DMS114 treated with DMSO at 0.1 percent for 48 hours (cell line): Measurements from ENCODE around the gene SHE.
"Not testable (repeated sequence)": the region's sequence is repeated elsewhere in the genome, so short reads cannot be mapped to it uniquely, and the experiment has no call there.

Experiments
- DNase-seq: peaks from one replicate; lab custom pipeline; 2025; ENCODE audit not compliant: unreplicated experiment; lab: John Stamatoyannopoulos, UW

SHE gene

GRCh38 chr1:154517661-154518060 lies 15.4 kb upstream of the SHE start:
- no peak for DNase-seq

- no peak for DNase-seq
These were observed 11.9 kb upstream of the SHE start for GRCh38 chr1:154514066-154514553.

- no peak for DNase-seq
These were observed 10.5 kb upstream of the SHE start for GRCh38 chr1:154512760-154513159.

GRCh38 chr1:154503898-154504297 lies 1.7 kb upstream of the SHE start:
- DNase-seq, result no peak

GRCh38 chr1:154502744-154503115 lies 518 bp upstream of the SHE start:
- peak; percentile 25 for DNase-seq

- no peak for DNase-seq
These were observed 668 bp downstream of the SHE start for GRCh38 chr1:154501423-154502065.

- DNase-seq, result no peak
These were observed 1.7 kb downstream of the SHE start for GRCh38 chr1:154500533-154500932.

GRCh38 chr1:154499446-154499845 lies 2.8 kb downstream of the SHE start:
- no peak for DNase-seq

DNA sequence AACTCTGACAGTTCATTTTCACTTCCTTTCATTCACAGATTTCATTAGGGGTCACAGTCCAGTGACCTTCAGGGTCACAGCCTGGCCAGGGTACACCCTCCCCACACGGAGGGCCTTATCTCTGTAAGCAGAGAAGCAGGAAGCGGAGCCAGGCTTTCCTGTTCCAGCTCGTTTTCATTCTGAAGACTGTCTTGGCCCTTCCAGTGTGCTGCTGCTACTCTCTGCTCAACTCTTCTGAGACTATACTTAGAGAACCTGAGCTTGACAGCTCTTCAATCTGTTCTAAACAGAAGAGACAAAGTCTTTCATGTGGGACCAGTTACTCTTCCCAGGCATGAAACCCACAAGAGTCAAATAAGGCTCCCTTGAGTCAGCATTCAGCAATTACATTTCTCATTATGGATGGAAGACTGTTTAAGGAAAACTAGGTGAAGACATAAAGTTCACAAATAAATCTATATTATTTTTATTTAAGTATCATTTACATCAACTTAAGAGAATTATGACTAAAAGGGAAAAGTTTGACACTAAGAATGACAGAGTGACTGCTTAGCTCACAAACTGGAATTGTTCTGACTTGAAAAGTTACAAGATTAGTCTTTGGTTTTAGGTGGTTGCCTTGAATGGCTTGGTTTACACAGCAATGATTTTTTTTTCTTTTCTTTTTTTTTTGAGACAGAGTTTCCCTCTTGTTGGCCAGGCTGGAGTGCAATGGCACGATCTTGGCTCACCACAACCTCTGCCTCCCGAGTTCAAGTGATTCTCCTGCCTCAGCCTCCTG lies 5.0 kb downstream of the SHE start:
- no peak for DNase-seq

DNA sequence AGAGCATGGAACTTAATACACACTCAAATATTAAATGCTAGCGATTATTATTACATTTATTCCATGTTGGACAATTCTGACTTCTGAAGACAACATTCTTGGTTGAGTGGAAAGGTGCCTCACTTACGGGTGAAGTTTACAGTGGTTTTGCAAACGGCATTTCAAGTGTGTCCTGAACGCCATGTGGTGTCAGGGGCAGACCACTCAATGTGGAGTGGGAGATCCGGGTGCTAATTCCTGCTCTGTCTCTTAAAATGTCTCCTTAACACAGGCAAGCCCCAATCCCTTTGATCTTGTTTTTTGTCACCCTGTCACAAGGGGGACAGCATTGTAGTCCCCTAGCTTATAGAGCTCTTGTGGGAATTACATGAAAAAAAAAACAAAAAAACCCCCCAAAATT lies 5.8 kb downstream of the SHE start:
- no peak for DNase-seq

DNA sequence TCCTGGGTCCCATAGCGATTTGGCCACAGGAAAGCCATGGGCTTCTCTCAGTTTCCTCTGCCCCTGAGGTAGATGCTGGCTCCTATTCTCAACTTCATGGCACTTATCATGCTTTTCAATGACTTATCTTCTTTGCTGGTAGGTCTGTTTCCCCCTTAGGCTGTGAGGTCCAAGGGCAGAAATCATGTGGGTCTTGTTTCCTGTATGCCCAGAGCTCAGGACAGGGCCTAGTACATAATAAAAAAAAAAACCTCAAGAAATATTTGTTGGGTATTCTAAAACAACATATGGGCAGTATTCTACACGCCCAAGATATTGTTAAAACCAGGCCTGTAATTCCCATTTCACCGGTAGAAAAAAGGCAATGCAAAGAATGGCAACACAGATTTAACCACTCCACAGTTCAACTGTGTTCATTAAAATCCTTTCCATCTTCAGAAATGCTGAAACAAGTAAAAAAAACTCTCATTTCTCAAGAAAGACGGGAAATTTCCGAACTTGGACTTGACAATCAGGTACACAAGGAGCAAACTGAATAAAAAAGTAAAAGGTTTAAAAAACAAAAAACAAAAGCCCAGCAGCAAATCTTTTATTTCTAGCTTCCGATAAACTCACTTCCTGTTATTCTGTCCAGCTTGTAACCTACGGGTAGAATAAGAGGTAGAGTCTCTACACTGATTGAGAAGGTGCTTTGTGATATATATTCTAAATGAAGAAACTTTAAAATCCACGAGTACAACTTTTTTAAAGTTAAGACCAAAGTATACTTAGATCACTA lies 6.5 kb downstream of the SHE start:
- no peak for DNase-seq

GRCh38 chr1:154493276-154493675 lies 8.9 kb downstream of the SHE start:
- no peak for DNase-seq

GRCh38 chr1:154492115-154492514 lies 10.1 kb downstream of the SHE start:
- no peak for DNase-seq

DNA sequence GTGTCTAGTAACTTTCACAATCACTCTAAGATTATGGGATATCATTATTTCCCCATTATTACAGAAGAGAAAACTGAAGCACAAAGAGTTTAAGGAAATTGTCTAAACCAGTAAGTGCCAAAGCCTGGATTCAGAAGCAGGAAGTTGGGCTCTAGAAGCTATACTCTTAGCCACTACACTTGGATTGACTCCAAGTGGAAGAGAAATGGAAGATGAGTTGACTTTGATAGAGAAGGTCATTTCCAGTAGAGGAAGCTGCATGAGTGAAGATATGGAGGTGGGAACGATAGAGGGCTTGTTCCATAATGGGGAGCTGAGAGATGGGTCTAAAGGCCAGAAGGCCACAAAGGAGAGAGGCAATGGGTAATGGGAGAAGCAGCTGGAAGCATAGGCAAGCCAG lies 11.9 kb downstream of the SHE start:
- no peak for DNase-seq

GRCh38 chr1:154489695-154490274 lies 12.4 kb downstream of the SHE start:
- DNase-seq, result no peak

GRCh38 chr1:154488922-154489321 lies 13.3 kb downstream of the SHE start:
- no peak for DNase-seq

- DNase-seq, result not testable (repeated sequence)
These were observed 15.5 kb downstream of the SHE start for GRCh38 chr1:154486756-154487155.

DNA sequence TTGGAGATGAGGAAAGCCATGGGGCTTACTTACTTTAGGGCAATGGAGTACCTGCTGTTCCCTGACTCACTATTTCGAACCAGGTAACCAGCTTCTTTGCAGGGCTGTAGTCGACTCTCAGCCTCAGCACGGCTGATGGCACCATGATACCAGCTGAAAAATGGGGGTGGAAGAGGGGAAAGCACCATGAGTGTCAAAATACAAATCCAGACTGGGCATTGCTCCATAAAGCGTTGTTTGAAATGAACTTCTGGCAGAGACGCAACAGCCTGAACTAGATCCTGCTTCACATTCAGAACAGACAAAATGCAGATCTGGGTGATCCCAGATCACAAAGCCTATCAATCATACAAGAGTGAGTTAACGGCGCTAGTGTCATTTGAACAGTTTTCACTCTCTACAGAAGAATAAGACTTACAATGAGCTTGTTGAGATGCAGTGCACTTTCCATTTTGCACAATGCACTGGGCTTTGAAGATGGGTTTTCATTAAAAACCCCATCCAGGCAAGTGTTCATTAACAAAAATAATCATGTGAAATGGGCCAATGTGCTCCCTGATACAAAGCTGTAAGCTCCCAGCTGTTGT lies 16.2 kb downstream of the SHE start:
- no peak for DNase-seq

DNA sequence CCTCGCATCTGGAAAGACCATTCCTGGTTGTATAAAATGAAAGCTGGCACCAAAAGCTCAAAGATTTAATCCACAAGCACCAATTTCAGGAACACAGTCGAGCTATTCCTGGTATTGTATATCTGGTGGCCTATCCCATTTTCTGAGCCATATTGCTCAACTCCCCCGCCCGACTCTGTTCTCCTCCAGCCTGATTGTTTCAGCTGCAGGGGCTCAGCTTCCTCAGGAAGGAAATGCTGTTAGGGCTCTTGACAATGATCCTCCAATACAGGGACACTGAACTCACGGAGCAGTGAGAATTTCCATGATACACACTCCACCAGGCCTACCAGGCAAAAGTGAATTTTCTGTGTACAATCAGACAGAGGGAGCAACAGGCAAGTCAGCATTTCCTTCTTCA lies 17.1 kb downstream of the SHE start:
- no peak for DNase-seq

GRCh38 chr1:154483941-154484803 lies 18.0 kb downstream of the SHE start:
- no peak for DNase-seq
